Measurements from ENCODE around the gene FAS. TPM values are rescaled to one million over a fixed set of nuclear protein-coding genes. Genes with fewer than 3 reads are reported as not detected.

The FAS gene
- polyA plus RNA-seq, 1 donor (not counting 4 experiments of a cell fraction or from before 2014, with no cell fraction given): 44.8 TPM

- TF ChIP-seq, protein P1, sequence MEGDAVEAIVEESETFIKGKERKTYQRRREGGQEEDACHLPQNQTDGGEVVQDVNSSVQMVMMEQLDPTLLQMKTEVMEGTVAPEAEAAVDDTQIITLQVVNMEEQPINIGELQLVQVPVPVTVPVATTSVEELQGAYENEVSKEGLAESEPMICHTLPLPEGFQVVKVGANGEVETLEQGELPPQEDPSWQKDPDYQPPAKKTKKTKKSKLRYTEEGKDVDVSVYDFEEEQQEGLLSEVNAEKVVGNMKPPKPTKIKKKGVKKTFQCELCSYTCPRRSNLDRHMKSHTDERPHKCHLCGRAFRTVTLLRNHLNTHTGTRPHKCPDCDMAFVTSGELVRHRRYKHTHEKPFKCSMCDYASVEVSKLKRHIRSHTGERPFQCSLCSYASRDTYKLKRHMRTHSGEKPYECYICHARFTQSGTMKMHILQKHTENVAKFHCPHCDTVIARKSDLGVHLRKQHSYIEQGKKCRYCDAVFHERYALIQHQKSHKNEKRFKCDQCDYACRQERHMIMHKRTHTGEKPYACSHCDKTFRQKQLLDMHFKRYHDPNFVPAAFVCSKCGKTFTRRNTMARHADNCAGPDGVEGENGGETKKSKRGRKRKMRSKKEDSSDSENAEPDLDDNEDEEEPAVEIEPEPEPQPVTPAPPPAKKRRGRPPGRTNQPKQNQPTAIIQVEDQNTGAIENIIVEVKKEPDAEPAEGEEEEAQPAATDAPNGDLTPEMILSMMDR (optimal IDR thresholded peaks at IDR 0.05 in 1 of 3, IDR thresholded peaks at IDR 0.05 in 1 of 3, conservative IDR thresholded peaks at IDR 0.05 in 1 of 3; ENCODE audit: extremely low read depth in 1 of 3, insufficient read depth in 2 of 3, low read length in 3 of 3): no peak
- no peak for TF ChIP-seq EZH2 (IDR thresholded peaks at IDR 0.05; ENCODE audit: low read length)
- Histone ChIP-seq H3K9ac (ENCODE audit: control insufficient read depth, extremely low read depth, insufficient read depth, low read length) (no peak overlapping the region), H3K4me1 (ENCODE audit: control insufficient read depth, extremely low read depth, insufficient read depth, low read length) (peaks cover 6% of the 10 kb centered on the region), H2AFZ (ENCODE audit: control insufficient read depth, low read length) (no peak overlapping the region), H3K9me3 (ENCODE audit: control insufficient read depth, low read depth, low read length) (no peaks in the 10 kb centered on the region), H3K79me2 (ENCODE audit: control insufficient read depth, insufficient read depth, low read length) (no peaks in the 10 kb centered on the region), H3K4me3 (ENCODE audit: control insufficient read depth in 2 of 3, extremely low read depth in 1 of 3, insufficient read depth in 2 of 3, low read depth in 1 of 3, low read length in 3 of 3) (no peak overlapping the region), H3K36me3 (ENCODE audit: control insufficient read depth in 2 of 2, extremely low read depth in 1 of 2, insufficient read depth in 2 of 2, low read length in 2 of 2) (no peaks in the 10 kb centered on the region), H3K4me2 (ENCODE audit: control insufficient read depth, extremely low read depth, insufficient read depth, low read depth, low read length) (no peak overlapping the region), H3K9me1 (ENCODE audit: control insufficient read depth, extremely low read depth, insufficient read depth, low read length) (no peaks in the 10 kb centered on the region), H3K27me3 (ENCODE audit: control insufficient read depth, extremely low read depth, insufficient read depth, low read length) (no peaks in the 10 kb centered on the region), H4K20me1 (ENCODE audit: control insufficient read depth, extremely low read depth, insufficient read depth, low read length) (no peaks in the 10 kb centered on the region), H3K27ac (ENCODE audit: control insufficient read depth, insufficient read depth, low read length) (no peak overlapping the region)
- DNase-seq (ENCODE audit: low read depth, low spot score) (no peak), FAIRE-seq (no peak)
- dilution Hi-C loops (cut with MboI; ENCODE audit: extremely low pct_ligation_motif_present, low sequenced_read_pairs): no loop called here
Observed at GRCh38 chr10:88980800-88981199, 9.8 kb upstream of the FAS start.

DNA sequence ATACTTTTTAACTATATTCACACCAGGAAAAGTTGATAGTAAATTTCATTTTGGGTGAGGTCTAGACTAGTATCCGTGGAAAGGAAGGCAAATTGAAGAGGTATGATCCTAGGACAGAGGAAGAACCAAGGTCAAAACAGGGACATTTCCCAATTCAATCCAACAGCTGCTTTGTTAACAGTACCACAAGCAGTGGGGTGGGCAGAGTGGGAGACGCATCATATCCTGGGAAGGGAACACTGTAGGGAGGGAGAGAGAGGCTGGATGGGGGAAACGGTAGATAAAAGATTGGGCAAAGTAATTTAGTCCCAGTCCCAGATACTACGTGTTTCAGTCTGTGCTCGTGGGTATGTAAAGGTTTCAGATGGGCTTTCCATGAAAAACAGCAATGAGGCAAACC lies 9.2 kb upstream of the FAS start:
- Histone ChIP-seq H3K9ac (ENCODE audit: control insufficient read depth, extremely low read depth, insufficient read depth, low read length) (no peak overlapping the region), H3K36me3 (ENCODE audit: control insufficient read depth in 2 of 2, extremely low read depth in 1 of 2, insufficient read depth in 2 of 2, low read length in 2 of 2) (no peaks in the 10 kb centered on the region), H3K4me3 (ENCODE audit: control insufficient read depth in 2 of 3, extremely low read depth in 1 of 3, insufficient read depth in 2 of 3, low read depth in 1 of 3, low read length in 3 of 3) (no peak overlapping the region), H3K9me3 (ENCODE audit: control insufficient read depth, low read depth, low read length) (no peaks in the 10 kb centered on the region), H3K27ac (ENCODE audit: control insufficient read depth, insufficient read depth, low read length) (no peak overlapping the region), H4K20me1 (ENCODE audit: control insufficient read depth, extremely low read depth, insufficient read depth, low read length) (no peaks in the 10 kb centered on the region), H3K27me3 (ENCODE audit: control insufficient read depth, extremely low read depth, insufficient read depth, low read length) (no peaks in the 10 kb centered on the region), H2AFZ (ENCODE audit: control insufficient read depth, low read length) (no peak overlapping the region), H3K4me2 (ENCODE audit: control insufficient read depth, extremely low read depth, insufficient read depth, low read depth, low read length) (no peak overlapping the region), H3K79me2 (ENCODE audit: control insufficient read depth, insufficient read depth, low read length) (no peaks in the 10 kb centered on the region), H3K9me1 (ENCODE audit: control insufficient read depth, extremely low read depth, insufficient read depth, low read length) (no peaks in the 10 kb centered on the region), H3K4me1 (ENCODE audit: control insufficient read depth, extremely low read depth, insufficient read depth, low read length) (peaks cover 6% of the 10 kb centered on the region)
- DNase-seq (ENCODE audit: low read depth, low spot score): no peak
- TF ChIP-seq, protein P1 (optimal IDR thresholded peaks at IDR 0.05 in 1 of 3, IDR thresholded peaks at IDR 0.05 in 1 of 3, conservative IDR thresholded peaks at IDR 0.05 in 1 of 3; ENCODE audit: extremely low read depth in 1 of 3, insufficient read depth in 2 of 3, low read length in 3 of 3): no peak
- no peak for TF ChIP-seq EZH2 (IDR thresholded peaks at IDR 0.05; ENCODE audit: low read length)
- dilution Hi-C loops (cut with MboI; ENCODE audit: extremely low pct_ligation_motif_present, low sequenced_read_pairs): no loop called here
- FAIRE-seq: no peak
